ENCODE measurements around the gene PROM2. TPM values are rescaled to one million over a fixed set of nuclear protein-coding genes. Genes with fewer than 3 reads are reported as not detected.

PROM2 gene
- polyA plus RNA-seq, 4 donors: 26.7 to 51.8 (median 33.6) TPM

DNA sequence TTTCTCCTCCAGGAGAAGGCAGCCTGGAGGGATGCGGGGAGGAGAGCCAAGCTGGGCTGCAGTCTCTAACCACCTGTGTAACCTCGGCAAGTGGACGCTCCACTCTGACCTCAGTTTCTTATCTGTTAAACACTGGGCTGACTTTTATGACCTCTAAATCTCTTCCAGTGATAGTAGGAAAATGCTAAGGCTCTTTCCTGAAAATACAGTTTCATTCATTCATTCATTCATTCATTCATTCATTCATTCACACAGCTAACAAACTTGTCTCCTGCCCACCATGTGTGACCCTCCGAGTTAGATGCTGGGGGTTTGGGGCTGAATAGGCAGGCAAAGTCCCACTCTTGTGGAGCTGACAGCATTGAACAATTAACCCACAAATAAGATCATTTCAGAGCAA is 9.3 kb downstream of the PROM2 start:
- DNase-seq (ENCODE audit: low read depth in 4 of 4, low spot score in 2 of 4): no peak

DNA sequence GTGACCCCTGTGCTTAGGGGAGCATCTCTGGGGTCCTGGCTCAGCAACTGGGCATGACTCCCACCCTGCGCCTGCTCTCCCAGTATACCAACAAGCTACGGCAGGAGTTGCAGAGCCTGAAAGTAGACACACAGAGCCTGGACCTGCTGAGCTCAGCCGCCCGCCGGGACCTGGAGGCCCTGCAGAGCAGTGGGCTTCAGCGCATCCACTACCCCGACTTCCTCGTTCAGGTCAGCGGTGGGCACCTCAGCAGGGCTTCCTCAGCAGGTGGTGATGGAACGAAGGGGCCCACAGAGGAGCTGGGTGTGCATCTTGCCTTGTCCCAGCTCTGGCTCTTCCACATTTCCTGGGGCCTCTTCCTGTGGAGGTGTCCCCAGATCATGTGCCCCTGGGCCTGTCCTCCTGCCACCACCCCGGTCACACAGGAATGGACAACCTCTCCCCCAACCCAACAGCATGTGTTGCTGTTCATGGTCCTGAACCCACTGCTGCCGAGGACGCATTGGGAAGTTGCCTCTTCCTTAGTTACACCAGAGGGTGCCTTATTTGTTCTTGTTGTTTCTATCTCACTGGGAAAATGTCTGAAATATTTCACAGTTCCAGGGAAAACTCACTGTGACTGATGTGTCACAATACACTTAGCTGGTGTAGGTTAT is 10.8 kb downstream of the PROM2 start:
- no peak for DNase-seq (ENCODE audit: low read depth in 4 of 4, low spot score in 2 of 4)

DNA sequence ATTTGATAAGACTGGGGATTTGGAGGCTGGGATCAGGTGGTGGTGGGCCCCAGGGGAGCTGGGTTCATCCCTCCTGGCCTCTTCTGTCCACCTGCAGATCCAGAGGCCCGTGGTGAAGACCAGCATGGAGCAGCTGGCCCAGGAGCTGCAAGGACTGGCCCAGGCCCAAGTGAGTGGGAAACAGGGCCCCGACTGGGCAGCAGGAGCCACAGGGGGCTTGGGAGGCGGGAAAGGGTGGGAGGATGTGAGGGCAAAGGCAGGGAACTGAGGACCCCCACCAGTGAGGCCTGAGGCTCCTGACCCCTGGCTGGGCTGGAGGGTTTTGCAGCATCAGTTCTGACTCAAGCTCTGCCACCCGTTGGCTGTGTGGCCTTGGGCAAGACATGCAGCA is 11.3 kb downstream of the PROM2 start:
- DNase-seq (ENCODE audit: low read depth in 4 of 4, low spot score in 2 of 4): no peak

DNA sequence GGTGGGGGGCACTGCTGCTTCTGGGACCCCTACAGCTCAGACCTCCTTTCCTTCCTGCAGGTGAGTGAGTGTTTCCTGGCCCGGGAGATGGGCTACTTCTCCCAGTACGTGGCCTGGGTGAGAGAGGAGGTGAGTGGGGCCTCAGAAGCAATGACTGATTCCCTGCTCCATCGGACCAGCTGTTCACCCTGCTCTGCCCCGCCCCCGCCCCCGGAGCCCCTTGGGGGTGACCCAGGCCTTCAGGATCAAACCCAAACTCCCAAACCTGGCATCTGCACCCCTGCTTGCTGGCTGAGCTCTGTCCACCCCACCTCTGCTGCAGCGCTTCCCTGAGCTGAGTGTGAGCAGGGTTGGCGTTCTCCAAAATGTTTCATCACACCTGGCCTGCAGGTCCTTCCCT is 13.1 kb downstream of the PROM2 start:
- no peak for DNase-seq (ENCODE audit: low read depth in 4 of 4, low spot score in 2 of 4)

DNA sequence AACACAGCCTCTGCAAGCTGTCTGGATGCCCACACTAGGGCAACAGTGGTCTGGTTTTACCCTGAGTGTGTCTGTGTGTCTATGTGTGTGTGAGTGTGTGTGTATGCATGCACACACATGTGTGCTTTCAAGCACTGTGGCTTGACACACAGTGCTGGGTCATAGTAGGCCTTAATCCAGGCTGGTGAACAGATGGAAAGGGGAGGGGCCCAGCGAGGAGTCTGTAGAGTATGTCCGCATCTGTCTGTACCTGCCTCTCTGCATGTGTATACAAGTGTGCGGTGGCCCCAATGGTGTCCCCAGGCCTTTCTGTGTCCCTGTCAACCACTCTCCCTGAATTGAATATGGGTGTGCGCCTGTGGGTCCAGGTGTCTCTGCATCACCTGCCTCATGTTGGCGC is 13.6 kb downstream of the PROM2 start:
- no peak for DNase-seq (ENCODE audit: low read depth in 4 of 4, low spot score in 2 of 4)

DNA sequence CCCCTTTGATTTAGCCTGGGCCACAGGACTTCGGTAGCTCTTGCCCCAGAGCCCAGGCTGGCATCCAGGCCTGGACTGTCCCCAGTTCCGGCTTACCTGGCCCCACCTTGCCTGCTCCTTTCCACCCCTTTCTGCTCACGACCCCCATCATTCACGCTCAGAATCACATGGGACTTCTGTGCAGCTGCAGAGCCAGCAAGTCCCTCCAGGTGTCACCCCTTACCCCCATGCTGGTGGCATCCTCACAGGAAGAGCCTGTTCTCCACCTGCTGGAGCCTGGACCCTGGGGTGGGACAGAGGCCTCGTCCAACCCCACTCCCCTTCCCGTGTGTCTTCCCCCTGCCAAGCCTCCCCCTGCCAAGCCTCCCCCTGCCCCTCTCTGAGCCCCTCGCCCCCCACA is 15.0 kb downstream of the PROM2 start:
- DNase-seq (ENCODE audit: low read depth in 4 of 4, low spot score in 2 of 4): no peak

DNA sequence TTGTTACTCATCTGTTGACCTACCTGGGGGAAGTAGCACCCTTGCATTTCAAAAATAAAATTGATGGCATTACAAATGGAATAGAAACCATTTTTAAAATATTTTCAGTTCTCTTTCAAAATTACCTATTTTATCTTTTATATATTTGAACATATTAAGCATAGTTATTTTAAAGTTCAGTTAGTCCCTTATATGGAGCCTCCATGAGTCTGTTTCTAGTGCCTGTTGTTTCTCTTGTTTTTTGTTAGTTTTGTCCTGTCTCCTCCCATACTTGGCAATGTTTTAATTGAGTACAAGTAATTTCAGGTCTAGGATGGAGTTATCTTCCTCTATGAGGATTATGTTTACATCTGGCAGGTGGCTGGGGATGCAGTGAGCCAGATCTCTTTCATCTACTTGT is 17.0 kb downstream of the PROM2 start:
- DNase-seq (ENCODE audit: low read depth in 4 of 4, low spot score in 2 of 4): no peak

DNA sequence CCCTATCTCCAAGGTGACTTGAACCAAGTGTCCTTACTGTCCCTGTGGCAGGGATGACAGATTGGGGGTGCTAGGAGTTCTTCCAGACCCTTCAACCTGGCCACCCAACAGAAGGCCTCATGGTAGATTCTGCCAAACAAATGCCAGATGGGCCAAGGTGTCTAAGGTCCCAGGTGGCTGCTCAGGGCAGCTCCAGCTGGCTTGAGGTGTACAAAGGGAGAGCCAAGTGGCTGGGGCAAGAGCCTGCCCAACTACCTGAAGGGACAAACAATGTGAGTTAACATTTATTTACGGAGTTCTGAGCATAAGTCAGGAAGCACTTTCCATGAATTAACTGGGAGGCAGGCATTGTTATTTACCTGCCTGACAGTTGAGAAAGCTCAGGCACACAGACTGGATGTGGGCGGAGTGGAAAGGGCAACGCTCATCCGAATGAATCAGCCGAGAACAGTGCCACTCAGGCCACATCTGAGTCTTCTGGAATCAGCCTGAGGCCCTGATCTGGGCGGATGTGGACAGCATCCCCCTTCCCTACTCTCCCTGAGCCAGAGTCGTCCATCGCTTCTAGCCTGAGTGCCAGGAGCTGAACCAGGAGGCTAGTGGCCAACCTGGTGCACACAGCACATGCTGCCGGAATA is 18.5 kb downstream of the PROM2 start:
- DNase-seq (ENCODE audit: low read depth in 4 of 4, low spot score in 2 of 4): no peak

DNA sequence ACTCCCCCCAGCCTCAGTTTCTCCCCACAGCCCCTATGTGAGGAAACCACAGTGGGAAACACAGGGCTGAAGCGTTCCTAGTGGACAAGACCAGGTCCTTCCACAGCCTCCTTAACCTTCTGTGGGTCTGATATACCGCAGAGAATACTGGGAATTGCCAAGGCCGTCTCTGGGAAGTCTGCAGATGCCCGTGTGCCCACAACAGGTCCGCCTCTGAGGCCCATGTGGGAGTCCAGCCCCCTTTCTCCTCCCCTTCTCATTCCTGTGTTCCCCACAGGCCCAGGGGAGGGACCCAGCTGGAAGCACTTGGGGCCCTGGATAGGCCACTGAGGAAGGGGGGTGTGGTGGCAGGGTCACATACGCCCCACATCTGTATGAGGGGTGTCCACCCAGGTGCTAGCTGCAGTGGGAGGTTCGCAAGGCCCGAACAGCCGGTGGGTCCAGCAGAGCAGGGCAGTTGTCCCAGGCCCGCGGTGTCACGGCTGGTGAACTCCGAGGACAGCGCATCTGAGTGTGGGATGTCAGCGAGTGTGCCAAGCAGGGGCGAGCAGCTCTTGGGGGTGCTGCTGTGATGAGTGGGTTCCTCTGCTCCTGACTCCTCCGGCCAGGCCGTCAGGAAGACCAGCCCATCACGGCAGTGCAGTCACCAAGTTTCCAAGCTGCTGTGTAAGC is 20.5 kb downstream of the PROM2 start:
- DNase-seq (ENCODE audit: low read depth in 4 of 4, low spot score in 2 of 4): no peak

DNA sequence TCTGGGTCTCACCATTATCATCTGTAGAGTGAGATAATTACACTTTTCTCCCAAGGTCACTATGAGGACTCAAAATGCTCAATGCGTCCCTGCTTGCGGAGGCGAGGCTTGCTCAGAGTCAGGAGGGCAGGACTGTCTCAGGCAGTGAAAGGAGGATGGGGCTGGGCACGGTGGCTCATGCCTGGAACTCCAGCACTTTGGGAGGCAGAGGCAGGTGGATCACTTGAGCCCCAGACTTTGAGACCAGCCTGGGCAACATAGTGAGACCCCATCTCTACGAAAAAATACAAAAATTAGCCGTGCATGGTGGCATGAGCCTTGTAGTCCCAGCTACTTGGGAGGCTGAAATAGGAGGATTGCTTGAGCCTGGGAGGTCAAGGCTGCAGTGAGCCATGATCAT is 21.1 kb downstream of the PROM2 start:
- DNase-seq (ENCODE audit: low read depth in 4 of 4, low spot score in 2 of 4): no peak

DNA sequence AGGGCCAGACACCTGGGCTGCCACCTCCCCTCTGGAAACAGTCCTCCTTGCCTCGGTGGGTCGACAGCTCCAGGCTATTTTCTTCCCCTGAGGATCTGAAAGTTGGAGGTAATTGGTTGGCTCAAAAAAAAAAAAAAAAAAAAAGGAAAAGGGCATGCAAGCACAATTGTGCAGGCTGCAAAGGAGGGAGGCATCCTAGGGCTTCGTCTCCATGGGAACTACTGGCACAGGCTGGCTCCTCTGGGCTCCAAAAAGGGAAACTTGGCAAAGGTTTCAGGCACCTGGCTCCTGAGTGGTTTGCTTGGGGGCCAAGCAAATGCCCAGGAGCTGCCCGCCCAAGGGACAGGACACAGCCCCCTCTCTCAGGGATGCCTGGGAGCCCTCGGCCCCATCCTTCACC is 21.8 kb downstream of the PROM2 start:
- DNase-seq (ENCODE audit: low read depth in 4 of 4, low spot score in 2 of 4): no peak

DNA sequence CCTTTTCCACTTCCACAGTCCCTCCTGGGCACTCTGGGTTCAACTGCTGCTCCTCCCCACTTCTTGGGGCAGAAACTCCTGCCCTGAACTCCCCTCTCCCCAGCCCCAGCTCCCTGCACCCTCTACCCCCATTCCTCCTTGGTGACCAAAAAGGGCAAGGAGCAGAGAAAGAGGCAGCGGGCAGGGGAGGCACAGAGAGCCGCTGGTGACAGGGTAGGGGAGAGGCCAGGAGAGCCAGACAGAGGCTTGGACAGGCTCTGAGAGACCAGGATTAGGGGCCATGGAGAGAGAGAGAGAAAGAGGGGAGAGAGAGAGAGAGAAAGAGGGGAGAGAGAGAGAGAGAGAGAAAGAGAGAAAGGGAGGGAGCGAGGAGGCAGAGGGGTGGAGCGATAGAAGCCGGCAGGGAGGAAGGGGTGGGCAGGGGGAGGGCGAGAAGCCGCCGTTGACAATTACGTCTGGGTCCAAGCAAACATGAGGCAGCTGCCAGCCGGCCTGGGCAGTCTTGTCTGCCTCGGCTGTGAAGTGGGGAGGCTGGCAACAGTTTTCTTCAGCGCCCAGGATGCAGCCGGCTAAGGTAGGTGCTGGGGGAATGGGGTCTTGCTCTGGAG is 22.7 kb downstream of the PROM2 start, which contains the start of gene KCNIP3:
KCNIP3 (plus strand) TSS at position 468 of the 608 bp plus-strand sequence; CDS start at position 560, 92 bp downstream.
- no peak for DNase-seq (ENCODE audit: low read depth in 4 of 4, low spot score in 2 of 4)

DNA sequence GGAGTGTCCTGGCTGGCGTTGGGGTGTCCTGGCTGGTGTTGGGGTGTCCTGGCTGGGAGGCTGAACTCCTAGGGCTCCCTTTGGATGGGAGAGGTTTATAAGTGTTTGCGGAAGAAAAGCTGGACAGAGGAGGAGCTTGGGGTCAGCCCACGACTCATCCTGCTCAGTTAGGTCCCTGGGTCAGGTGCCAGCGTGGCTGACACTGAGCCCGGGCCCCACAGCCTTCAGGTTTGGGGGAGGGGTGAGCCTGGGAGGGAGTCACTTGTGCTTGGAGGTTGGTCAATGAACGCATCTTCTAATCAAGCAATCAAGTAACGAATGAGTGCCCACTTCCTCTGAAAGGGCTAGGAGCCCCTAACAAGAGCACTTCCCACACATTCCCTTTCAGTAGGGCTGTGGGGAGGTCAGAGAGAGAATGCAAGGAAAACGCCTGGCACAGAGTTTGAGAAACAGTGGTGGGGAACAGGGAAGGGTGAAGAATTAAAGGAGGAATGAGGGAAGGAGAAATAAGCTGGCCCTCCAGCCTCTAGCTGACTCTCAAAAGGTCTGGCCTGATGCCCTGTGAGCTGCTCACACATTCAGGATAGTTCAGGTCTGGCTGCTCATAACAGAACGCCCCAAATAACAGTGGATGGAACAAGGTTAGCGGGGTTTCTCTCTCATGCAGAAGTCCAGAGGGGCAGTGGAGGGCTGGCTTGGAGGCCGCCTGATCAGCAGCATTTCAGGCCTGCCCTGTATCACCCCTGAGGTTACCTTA is 23.6 kb downstream of the PROM2 start:
- no peak for DNase-seq (ENCODE audit: low read depth in 4 of 4, low spot score in 2 of 4)

DNA sequence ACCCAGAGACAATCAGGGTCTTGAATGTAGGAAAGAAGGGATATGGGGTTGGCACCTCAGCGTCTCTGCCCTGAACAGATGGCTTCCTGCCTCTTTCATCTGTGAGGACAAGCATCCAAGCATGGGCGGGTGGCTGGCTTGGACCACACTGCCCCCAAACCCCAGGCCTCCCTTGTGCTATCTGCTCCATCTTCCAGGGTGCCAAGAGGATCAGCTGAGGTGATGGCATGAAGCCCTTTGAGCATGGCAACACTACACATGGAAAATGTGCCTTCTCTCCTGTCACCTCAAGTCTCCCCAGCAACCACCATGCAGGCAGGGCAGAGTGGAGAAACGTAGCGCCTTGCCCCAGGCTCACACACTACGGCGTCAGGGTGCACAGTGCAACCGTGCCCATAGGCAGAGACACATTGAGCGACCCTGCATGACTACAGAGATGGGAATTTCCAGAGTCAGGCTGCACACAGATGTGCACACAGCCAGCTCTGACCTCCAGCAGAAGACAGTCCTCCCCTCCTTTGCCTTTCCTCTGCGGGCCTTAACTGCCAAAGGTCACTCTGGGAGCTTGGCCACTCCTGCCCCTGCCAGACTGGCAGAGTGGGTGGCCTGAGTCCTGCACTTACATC is 24.4 kb downstream of the PROM2 start:
- DNase-seq (ENCODE audit: low read depth in 4 of 4, low spot score in 2 of 4): no peak

DNA sequence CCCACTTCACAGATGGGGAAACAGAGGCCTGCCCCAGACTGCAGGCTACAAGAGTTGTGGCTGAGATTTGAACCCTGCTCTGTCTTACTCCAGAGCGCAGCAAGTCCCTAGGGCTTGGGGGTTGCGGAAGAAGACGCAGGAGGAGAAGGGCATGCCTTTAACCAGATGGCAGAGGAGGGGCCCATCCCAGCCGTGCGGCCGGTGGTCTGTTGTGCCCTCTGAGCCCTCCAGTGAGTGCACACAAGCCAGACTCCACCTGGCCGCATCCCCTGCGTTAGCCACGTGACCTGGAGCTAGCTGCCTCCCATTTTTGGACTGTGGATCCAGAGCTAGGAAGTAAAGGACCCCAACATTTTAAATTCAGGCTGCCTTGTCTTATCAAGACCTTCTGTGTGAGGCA is 25.7 kb downstream of the PROM2 start:
- DNase-seq (ENCODE audit: low read depth in 4 of 4, low spot score in 2 of 4): no peak

DNA sequence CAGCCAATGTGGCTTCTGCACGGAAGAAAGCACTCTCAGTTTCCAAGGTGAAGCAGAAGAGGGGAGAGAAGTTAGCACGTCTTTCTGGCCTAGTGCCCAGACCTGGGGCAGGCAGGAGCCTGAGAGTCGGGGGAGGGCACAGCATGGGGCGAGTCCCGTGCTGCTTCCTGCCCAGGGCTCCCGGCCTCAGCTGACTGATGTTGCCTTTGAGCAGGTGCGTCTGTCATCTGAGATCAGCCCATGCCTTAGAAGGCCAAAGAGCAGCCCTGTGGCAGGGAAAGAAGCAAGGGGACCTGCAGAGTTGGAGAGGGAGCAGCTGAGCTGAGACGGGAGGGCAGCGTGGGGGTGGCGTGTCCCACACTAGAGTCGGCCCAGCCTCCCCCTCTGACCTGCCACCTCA is 26.2 kb downstream of the PROM2 start:
- no peak for DNase-seq (ENCODE audit: low read depth in 4 of 4, low spot score in 2 of 4)

DNA sequence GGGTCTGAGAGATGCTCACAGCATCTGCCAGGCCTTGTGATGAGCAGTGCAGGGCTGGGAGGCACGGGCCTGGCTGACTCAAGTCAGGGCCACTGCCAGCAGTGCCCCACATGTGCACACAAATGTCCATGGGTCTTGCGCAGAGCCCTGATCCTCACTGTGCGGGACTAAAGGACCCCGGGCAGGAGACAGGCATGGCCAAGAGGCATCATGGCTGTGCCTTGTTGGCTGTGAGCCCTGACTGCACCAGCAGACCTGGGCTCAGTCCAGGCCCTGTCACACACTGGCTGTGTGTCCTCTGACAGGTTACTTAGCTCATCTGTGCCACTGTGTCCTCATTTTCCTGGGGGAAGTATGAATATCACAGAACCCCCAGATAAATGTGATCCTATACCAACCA is 26.9 kb downstream of the PROM2 start:
- DNase-seq (ENCODE audit: low read depth in 4 of 4, low spot score in 2 of 4): no peak

DNA sequence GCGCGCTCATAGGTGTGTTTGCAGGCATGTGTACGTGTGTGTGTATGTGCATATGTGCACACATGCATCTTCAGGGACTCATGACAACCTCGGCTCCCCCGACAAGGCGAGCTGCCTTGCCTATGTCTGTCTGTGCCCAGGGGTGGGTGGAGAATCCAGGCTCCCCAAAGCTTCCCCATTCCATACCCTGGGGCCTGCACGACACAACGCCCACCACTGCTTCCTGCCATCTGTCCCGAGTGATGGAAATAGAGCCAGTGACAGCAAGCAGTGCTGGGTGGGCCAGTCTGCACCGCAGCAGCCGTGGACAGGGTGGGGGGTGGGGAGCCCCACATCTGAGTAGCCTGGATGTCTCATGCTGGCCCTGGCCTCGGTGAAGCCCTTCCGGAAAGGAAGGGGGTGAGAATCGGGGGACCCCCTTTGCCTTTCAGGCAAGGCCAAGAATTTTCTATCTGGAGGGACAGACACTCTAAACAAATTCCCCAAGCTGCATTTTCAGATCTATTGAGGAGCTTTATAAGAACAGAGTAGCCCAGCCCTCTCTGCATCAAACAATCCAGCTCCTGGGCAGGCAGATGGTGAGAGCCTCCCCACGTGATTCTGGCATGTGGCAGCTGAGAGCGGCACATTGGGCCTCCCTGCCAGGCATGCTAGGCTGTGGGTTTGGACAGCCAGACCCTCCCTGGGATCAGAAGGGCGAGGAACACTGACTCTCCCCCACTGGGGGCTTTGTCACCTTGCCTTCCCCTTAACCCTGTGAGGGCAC is 27.8 kb downstream of the PROM2 start:
- DNase-seq (ENCODE audit: low read depth in 4 of 4, low spot score in 2 of 4): no peak

DNA sequence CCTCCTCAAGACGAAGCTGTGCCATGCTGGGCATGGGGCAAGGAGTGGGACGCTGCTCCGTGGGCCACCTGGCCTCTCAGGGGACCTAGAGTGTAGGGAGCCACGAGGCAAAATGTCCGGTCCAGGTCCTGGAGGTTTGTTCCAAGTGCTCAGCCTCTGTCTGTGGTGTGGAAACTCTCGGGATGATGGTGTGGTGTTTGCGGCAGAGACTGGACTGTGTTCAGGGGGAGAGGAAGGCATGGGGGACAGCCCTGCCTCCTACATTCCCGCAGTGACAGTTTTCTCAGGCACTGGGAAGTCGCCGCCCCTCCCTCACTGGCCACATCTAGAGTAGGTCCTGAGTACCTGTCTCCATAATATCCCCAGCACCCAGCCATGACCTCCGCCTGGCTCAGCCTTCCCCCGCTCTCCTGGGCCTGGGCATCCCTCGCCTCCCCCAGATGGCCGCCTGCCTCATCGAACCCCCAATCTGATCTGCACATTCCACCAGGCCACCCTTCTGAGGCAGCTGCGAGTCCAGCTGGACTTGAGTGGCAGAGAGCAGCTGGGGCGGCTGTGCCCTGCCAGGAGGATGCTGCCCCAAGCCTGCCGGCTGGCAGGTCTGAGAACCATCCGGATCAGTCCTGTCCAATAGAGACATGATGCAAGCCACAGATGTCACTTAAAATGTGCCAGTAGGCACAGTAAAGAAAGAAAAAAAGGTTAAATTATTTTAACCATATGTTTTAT is 29.1 kb downstream of the PROM2 start:
- no peak for DNase-seq (ENCODE audit: low read depth in 4 of 4, low spot score in 2 of 4)
